Activated CD4-positive, alpha-beta T cell treated with anti-CD3 and anti-CD28 coated beads, Interleukin-2, Interleukin-4, amounts not matched to agents 100 ng/mL and 50 ng/mL, durations not matched to agents 16 hours and 8 hours (primary cell): ENCODE data around the gene B4GALNT1.
"Not testable (repeated sequence)": the region's sequence is repeated elsewhere in the genome, so short reads cannot be mapped to it uniquely, and the experiment has no call there.

Source experiments
- DNase-seq: peaks from one replicate; pipeline ENCODE4 v3.0.0-alpha.2; 2020; ENCODE audit warnings: low spot score

B4GALNT1 gene

GRCh38 chr12:57607958-57608663, 24.9 kb downstream of the B4GALNT1 start:
- DNase-seq, result no peak

DNA sequence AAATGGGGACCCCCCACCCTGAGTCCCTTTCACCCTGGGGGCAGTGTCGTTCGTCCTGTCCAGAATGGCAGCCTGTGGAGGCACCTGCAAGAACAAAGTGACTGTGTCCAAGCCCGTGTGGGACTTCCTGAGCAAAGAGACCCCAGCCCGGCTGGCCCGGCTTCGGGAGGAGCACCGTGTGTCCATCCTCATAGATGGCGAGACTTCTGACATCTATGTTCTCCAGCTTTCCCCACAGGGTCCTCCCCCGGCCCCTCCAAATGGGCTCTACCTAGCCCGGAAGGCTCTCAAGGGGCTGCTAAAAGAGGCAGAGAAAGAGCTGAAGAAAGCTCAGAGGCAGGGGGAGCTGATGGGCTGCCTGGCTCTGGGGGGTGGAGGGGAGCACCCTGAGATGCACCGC, 26.2 kb downstream of the B4GALNT1 start:
- DNase-seq, result no peak

DNA sequence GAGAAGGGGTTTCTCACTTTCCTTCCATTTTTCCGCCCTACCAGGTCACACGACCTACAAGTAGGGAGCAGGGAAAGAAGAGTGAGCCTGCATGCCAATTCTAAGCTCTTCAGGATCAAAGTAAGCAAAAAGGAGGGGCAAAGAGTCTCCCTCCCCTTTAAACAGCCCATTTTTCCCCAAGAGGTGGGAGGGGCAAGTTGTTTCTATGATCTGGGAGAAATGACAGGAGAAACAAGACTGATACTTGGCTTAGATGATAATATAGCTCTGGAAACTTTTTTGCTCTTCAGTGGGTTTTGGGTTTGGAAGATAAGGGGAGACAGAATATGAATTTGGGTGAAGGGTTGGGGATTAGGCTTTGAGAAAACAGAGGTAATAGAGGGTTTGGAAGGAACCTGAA, 26.6 kb downstream of the B4GALNT1 start:
- DNase-seq, result no peak

DNA sequence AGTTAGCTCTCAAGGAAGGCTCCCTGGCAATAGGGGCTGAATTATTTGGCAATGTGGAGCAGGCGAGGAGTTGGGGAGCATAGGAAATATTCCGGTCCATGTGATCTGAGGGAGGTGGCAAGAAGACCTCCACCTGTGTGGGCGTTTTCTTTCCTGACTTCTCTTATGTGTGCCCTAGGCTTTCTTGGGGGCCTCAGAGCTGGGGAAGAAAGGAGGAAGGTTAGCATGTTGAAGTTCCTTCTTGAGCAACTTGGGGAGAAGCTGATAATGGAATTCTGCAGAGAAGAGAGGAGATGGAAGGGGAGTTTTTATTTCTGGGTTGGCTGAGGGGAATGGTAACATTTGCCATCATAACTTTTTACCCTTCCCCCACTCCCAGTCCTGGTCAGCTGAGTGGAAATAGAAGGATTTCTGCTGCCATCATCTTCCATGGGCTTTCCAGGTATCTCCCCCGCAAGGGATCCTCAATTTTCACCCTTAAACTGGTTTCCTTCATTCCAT, 27.1 kb downstream of the B4GALNT1 start:
- no peak for DNase-seq

DNA sequence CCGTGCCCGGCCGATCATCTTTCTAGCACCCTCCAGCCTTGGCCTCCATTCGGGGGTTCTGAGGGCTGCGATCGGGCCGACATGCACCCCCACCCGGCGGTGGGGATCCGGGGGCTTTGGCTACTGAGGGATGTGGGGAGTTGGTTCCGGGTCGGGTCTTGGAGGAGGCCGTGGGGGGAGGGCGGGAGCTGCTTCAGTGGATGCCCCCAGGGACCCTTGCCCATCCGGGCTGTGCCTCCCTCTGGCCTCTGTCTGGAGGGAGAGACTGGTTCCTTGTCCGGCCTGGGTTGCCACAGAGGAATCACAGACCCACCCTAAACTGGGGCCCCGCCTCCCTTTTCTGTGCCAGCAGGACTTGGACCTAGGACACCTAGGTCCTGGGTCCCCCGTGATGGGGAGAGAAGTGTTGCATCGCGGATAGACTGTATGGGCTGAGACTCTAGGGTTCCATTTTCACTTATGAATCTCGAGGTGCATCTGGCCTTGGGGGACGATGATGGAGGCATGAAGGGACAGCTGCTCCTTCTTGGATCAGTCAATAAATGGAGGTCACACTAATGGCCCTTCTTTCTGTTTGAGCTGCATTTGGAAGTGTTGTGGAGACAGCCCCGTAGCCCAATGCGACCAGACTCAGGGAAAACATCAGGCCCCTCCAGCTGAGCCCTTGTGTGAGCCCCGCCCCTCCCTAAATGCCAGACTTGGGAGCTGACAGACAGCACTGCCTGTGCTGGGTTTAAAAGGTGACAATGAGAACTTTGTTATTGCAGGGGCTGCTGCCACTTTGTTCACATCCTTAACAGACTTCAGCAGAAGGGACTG, 27.8 kb downstream of the B4GALNT1 start:
- no peak for DNase-seq

- DNase-seq, result no peak
Observed at GRCh38 chr12:57604454-57604991, 28.5 kb downstream of the B4GALNT1 start, which contains the start of gene DTX3. Gene DTX3 (plus strand): TSS chr12:57604824. CDS start chr12:57606518, 1,694 bp downstream.

DNA sequence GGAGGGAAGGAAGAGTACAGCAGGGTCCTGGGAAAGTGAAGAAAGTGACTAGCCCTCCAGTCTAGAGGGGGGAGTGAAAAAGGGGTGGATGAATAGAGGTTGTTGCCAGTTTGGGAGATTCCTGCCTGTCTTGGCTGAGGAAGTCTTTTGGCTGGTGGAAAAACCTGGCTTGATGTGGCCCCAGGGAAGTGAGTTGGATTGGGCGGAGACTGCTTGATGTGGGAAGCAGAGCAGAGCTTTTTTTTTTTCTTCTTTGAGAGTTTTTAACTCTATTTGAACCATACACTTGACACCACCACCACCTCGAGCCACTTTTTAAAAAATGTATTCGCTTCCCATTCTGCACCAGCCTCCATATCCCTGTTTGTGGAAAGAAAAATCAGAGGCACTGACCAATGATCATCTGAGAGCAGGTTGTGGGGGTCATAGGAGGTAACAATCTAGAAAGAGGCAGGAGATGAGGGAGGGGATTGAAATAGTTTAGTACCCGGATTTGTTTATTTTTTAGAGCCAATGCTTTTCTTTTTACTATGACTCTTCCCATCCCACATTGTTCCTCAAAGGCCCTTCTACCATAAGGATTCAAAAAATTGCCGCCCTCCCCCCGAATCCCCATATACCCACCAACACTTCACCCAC, 29.1 kb downstream of the B4GALNT1 start:
- DNase-seq, result no peak

DNA sequence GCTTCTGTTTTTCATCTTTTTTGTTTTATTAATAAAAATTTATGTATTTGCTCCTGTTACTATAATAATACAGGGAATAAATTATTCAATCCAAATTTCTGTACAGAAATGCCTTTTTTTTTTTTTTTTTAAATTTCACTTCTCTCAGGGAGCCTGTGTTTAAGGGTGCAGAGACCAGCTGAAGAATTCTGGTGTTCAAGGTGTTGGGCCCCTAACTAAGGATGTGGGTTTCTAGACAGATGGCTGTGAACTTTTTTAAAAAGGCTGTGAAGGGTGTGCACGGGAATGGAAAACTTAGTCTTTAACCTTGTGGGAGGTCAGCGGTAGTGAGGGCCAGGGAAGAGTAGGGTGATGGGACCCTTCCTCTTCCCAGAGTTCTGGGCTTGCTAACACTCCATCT, 29.7 kb downstream of the B4GALNT1 start:
- DNase-seq, result no peak

GRCh38 chr12:57602544-57602943, 30.5 kb downstream of the B4GALNT1 start:
- no peak for DNase-seq

DNA sequence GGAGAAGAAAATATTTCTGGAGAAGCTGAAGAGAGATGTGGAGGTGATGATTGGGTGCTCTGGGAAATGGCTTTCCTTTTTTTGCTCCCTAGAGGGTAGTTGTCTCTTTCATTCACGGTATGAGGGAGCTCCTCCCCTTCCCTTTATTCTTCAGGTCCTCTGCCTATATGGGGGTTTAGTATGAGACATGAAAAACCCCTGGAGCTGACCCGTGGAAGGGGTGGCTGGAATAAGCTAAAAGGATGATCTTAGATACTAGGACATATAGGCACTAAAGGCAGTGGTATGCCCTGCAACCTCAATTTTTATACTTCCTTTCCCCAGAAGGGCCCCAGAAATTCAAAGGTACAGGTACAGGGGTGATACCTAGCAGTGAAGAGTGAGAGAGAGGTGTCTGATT, 32.6 kb downstream of the B4GALNT1 start:
- no peak for DNase-seq

DNA sequence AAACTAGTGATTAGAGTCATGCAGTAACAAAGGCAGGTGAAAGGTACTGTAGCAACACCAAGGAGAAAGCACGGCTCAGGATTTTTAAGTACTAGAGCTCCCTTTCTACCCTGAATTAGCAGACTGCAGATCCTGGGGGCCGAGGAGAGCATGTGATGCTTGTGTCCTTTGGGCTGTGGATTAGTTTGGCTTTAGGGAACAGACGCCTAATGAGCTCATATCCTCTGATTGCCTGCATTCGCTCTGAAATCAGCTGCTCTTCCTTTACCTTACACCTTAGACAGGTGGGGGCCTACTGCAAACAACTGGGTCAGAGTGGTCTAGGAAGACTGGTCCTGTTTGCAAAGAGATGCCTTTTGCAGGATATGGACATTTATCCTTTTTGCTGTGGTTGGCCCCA, 39.8 kb downstream of the B4GALNT1 start:
- DNase-seq, result no peak

DNA sequence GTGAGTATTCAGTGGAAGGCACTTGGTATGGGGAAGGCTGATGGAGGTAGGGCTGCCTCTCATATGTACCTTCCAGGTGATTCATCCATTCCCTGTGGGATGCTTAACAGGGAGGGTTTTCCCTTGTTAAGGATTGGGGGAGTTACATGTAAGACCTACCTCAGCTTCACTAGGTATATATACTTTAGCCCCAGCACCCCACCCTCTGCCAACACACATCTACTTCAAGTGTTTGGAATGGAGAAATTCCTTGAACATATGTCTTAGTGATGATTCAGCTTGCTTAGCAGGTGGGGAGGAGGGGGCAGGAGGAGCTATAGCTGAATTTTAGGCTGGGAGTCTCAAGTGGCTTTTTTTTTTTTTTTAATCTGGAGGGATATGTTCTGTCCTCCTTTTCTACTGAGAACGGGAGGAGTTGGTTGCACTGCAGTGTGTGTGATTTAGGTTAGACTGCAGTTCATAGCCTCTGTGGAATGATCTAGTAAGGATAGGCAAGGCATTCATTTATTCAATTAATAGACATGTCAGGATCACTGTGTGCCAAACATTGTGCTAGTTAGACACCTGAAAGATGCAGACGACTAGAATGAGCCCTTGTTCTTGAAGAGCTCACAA, 40.3 kb downstream of the B4GALNT1 start:
- no peak for DNase-seq

DNA sequence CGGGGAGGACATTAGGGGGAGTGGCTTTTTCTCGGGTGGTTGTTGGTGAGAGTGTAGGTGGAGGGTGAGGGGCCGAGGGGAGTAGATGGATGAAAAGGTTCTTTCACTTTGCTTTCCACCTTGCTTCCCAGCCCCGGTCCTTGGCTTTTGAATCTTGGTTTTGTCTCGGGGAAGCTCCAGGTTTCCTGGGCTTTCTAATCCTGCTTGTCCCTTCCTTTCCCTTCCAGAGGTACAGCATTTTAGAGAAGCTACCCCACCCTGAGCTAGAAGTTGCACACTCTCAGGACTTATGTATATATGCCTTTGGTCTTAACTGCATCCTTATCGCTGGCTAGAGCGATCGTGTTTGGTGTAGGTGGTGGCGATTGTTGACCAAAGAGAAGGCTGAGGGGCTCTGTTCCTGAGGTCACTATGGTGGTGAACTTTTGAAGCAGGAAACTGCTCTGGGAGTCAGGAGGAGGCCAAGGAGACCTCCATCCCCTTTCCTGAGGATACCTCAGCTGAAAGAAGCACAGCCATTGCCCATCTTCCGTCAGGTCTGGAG, 41.1 kb downstream of the B4GALNT1 start:
- no peak for DNase-seq

DNA sequence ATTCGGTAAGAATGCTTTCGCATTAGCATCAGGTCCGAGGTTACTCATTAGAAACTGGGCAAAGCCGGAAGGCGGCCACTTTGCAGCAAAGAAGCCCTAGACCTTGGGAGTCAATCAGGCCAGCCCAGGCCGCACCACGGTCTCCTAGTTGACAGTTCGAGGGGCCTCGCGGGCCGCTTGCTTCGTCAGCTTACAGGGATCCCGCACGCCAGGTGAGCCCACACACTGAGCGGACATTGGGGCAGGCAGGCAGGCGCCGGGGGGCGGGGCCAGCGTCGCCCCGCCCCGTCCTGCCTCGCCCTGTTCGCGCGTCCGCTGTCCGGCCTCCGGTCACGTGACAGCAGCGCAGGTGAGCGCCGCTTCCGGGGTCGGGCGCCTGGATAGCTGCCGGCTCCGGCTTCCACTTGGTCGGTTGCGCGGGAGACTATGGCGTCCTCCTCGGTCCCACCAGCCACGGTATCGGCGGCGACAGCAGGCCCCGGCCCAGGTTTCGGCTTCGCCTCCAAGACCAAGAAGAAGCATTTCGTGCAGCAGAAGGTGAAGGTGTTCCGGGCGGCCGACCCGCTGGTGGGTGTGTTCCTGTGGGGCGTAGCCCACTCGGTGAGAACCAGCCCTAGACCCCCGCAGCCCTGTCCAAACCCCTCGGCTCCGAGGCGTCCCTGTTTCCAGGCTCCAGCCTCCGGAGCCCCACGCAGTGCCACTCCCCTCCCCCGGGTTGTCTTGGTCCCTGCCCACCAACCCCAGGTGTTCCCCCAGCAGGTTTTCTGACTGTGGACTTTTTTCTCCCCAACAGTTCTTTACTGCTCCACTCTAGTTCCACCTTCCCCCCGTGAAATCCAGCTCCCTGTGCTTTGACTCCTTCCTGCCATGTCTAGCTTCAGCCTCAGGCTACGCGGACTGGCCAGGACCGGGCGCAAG, 41.9 kb downstream of the B4GALNT1 start, which contains the start of gene PIP4K2C:
Gene PIP4K2C, plus strand, starts transcription at position 329 of the 918 bp plus-strand sequence. Its CDS starts 98 bp downstream, at position 427.
- peak; percentile 85 for DNase-seq

DNA sequence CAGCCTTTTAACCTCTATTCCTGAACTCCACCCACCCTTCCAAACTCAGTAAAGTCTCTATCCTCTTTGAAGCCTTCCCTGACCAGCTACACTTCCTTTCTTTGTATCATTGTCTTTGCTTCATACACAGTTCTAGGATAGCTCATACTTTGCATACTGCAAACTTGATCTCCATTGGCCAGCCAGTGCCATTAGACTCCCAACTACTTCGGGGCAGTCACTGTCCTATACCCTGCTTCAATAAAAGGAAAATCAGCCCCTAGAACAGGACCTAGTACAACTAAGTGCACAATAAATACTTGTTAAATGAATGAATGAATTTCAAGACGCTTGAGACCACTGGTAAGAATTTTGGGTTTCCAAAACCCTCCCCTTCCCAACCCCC, 42.5 kb downstream of the B4GALNT1 start:
- no peak for DNase-seq

- DNase-seq, result not testable (repeated sequence)
Observed at GRCh38 chr12:57588951-57589610, 43.9 kb downstream of the B4GALNT1 start.

DNA sequence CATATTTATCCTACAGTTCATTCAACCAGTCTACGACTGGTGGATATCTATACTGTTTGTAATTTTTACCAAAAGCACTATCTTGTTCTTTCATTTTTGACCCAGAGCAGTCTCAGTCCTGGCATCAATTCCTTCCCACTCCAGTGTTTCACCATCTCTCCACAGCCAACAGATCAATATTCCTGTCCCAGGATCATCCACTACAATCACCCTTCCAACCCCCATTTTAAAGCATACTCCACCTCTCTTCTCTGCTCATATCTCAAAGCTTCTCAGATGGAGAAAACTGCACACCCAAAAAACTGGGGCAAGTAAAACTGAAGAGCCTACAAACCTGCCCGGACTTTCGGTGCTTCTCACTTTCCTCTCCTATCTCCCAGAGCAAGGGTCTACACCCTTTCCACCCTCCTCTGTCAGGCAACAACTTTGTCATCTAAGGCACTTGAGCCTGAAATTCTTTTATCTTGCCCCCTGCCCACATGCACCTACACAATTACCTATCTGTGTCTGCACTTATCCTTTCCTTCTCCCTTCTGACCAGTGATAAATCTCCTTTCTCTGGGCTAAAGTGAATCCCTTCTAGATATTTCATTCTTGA, 46.1 kb downstream of the B4GALNT1 start:
- no peak for DNase-seq

- no peak for DNase-seq
Observed at GRCh38 chr12:57586128-57586527, 46.9 kb downstream of the B4GALNT1 start.

DNA sequence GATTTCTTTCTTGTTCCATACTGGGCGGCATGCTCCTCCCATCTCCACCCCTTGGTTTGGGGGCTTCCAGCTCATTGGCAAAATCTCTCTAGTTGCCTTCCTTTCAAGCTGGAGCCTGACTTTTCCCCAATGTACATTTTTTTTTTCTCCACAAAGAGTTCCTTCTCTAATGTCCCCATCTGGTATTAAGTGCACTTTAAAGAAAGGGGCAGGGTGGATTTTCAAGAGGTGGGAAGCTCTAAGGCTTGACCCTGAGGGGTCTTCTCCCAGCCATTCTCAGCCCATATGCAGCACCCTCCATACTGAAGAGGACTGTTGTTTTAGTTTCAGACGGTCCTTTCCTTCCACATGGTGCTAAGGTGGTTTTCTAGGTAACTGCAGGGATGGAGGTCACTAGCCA, 47.8 kb downstream of the B4GALNT1 start:
- DNase-seq, result no peak

- no peak for DNase-seq
Observed at GRCh38 chr12:57584690-57585089, 48.3 kb downstream of the B4GALNT1 start.
